K562 (cell line): ENCODE measurements around the gene CFDP1. TPM values are rescaled to one million over a fixed set of nuclear protein-coding genes. Genes with fewer than 3 reads are reported as not detected.

Experiments used
- ATAC-seq: fragments of 200-7000 bp; cut with Tn5 transposase; 3 replicates; pipeline ENCODE4 v1.9.1; 2020; ENCODE audit warnings: moderate library complexity
- BruUV-seq: library from RNA; stranded (reverse); fragments of 400-500 nt; replicated peaks from 2 replicates; lab custom pipeline; 2021; lab: Mats Ljungman, UMichigan
- CTCF ChIA-PET: fragments of 300-600 bp; formaldehyde crosslinking; extraction: SDS; loops from one replicate; lab custom pipeline; 2021; ENCODE audit warnings: low intra/inter-chr PET ratio; lab: Yijun Ruan, JAX
- POLR2A ChIA-PET: fragments of 300-600, 350-650 bp; sonication (Branson Sonifier 250); formaldehyde crosslinking; extraction: SDS; loops from one replicate; lab custom pipeline; 2021; ENCODE audit warnings: antibody characterized with exemption, inconsistent platforms; lab: Yijun Ruan, JAX
- DNase-seq, 4 experiments: peaks; one replicate each; pipeline versions ENCODE4 v3.0.0 to v3.0.0-alpha.2; 2011 to 2018; ENCODE audit warnings: low spot score in 3 of 4, mixed read lengths in 3 of 4; ENCODE audit errors: extremely low read depth in 1 of 4
- FAIRE-seq: peaks from 2 replicates; lab custom pipeline; 2011; peaks lifted over from hg19 to GRCh38; lab: Jason Lieb, UNC
- H2AFZ ChIP-seq: 2 replicates; pipeline ENCODE4 v1.6.0; 2011; ENCODE audit warnings: low read depth, low read length, control low read depth, inconsistent platforms
- H3K27ac ChIP-seq: fragments of 200-600 bp; 3 replicates; pipeline ENCODE4 v1.8.0; 2011; ENCODE audit warnings: low read depth, mild to moderate bottlenecking, control low read depth, inconsistent platforms, low read length, moderate library complexity, mixed read lengths; ENCODE audit errors: extremely low read depth
- H3K27me3 ChIP-seq, 2 experiments: fragments of 300-600 bp in 1 of 2; 2 replicates in 1 of 2; 3 replicates in 1 of 2; pipeline versions ENCODE4 v1.6.0 to v1.8.0; 2011; ENCODE audit warnings: inconsistent platforms in 2 of 2, low read length in 2 of 2, mild to moderate bottlenecking in 1 of 2, mixed read lengths in 1 of 2, moderate library complexity in 1 of 2; ENCODE audit not compliant: control insufficient read depth in 2 of 2, insufficient read depth in 2 of 2
- H3K36me3 ChIP-seq: fragments of 300-600 bp; 3 replicates; pipeline ENCODE4 v1.8.0; 2011; ENCODE audit warnings: mild to moderate bottlenecking, low read length, inconsistent platforms; ENCODE audit not compliant: control insufficient read depth, insufficient read depth
- H3K4me1 ChIP-seq, 2 experiments: fragments of 200-600 bp in 1 of 2; replicated peaks in 1 of 2; 2 replicates in 1 of 2; 3 replicates in 1 of 2; pipeline versions ENCODE4 v1.5.1 to v1.8.0; 2011; ENCODE audit warnings: inconsistent platforms in 2 of 2, low read length in 2 of 2, mild to moderate bottlenecking in 1 of 2, mixed read lengths in 1 of 2, moderate library complexity in 1 of 2; ENCODE audit not compliant: control insufficient read depth in 2 of 2, insufficient read depth in 2 of 2
- H3K4me2 ChIP-seq: 2 replicates; pipeline ENCODE4 v1.6.1; 2011; ENCODE audit warnings: low read length, control low read depth, inconsistent platforms, mixed read lengths; ENCODE audit not compliant: insufficient read depth
- H3K4me3 ChIP-seq: fragments of 200-600 bp; sonication (generic), shearing (Covaris generic); 2 replicates; pipeline ENCODE4 v1.5.1; 2016; ENCODE audit warnings: control low read depth, inconsistent platforms
- H3K79me2 ChIP-seq: fragments of 200-600 bp; 3 replicates; pipeline ENCODE4 v1.8.0; 2011; ENCODE audit warnings: low read length, inconsistent platforms; ENCODE audit not compliant: control insufficient read depth, insufficient read depth
- H3K9ac ChIP-seq, 2 experiments: 2 replicates each; pipeline versions ENCODE4 v1.6.0 to v1.6.1; 2011; ENCODE audit warnings: low read depth in 2 of 2, low read length in 2 of 2, control low read depth in 1 of 2, inconsistent platforms in 1 of 2, mild to moderate bottlenecking in 1 of 2, mixed read lengths in 1 of 2; ENCODE audit not compliant: insufficient read depth in 1 of 2
- H3K9me1 ChIP-seq: one replicate; pipeline ENCODE4 v1.6.0; 2011; ENCODE audit warnings: inconsistent platforms, mild to moderate bottlenecking, low read length, moderate library complexity; ENCODE audit not compliant: control insufficient read depth, insufficient read depth
- H3K9me3 ChIP-seq: replicated peaks from 2 replicates; pipeline ENCODE4 v1.5.1; 2011; ENCODE audit warnings: low read depth, low read length, inconsistent platforms; ENCODE audit not compliant: control insufficient read depth, insufficient read depth
- H4K20me1 ChIP-seq: replicated peaks from 2 replicates; pipeline ENCODE4 v1.6.1; 2011; ENCODE audit warnings: low read length, inconsistent platforms, mixed read lengths; ENCODE audit not compliant: control insufficient read depth, insufficient read depth
- HMGXB4 ChIP-seq: sonication (generic); formaldehyde crosslinking; IDR thresholded peaks from 2 replicates; pipeline ENCODE4 v1.8.1; 2023; ENCODE audit warnings: mild to moderate bottlenecking, missing genetic modification reagents
- IFI16 ChIP-seq: fragments of 250-450 bp; sonication (Bioruptor Pico); IDR thresholded peaks from 2 replicates; pipeline ENCODE4 v2.1.2; 2022; ENCODE audit warnings: mild to moderate bottlenecking, inconsistent platforms
- ILF3 ChIP-seq: fragments of 450-650 bp; IDR thresholded peaks from 2 replicates; pipeline ENCODE4 v1.6.1; 2018; ENCODE audit warnings: antibody characterized with exemption, mild to moderate bottlenecking, moderate library complexity, borderline replicate concordance
- RCOR1 ChIP-seq, 2 experiments: IDR thresholded peaks; 2 replicates each; pipeline ENCODE4 v1.6.1; 2012; ENCODE audit warnings: low read depth in 2 of 2, low read length in 2 of 2, borderline replicate concordance in 1 of 2, improper control_type of control experiment in 1 of 2
- TSC22D4 ChIP-seq: fragments of 450-650 bp; IDR thresholded peaks from 2 replicates; pipeline ENCODE4 v1.6.1; 2016; ENCODE audit warnings: missing genetic modification characterization, missing biosample characterization, control low read depth
- ZKSCAN1 ChIP-seq: fragments of 150-350 bp; IDR thresholded peaks from 2 replicates; pipeline ENCODE4 v1.6.1; 2016; ENCODE audit warnings: low read depth, low read length
- ZNF165 ChIP-seq: fragments of 250-450 bp; sonication (Bioruptor Pico); IDR thresholded peaks from 2 replicates; pipeline ENCODE4 v1.4.0; 2020; ENCODE audit warnings: borderline replicate concordance
- ZNF316 ChIP-seq: fragments of 450-650 bp; IDR thresholded peaks from 2 replicates; pipeline ENCODE4 v1.6.1; 2016
- WGBS: fragments of 100-300 bp; shearing (Covaris generic); methylation state at CpG from one replicate; pipeline ENCODE4 v1.1.6; 2016; ENCODE audit warnings: low coverage, mixed read lengths; ENCODE audit not compliant: insufficient coverage; ENCODE audit errors: missing lambda C conversion rate; 5-methylcytosine and 5-hydroxymethylcytosine counted together
- in situ Hi-C: fragments of 300-500 bp; cut with MboI; formaldehyde crosslinking; loops from 4 replicates; pipeline ENCODE4 v1.15.0; 2018; ENCODE audit warnings: inconsistent platforms, mixed read lengths
- intact Hi-C: fragments of 100-400 bp; cut with micrococcal nuclease; formaldehyde crosslinking; loops from 2 replicates; pipeline ENCODE4 v1.14.2; 2022
- polyA plus RNA-seq, 8 experiments: library from polyadenylated mRNA; depleted of rRNA in 4 of 8; stranded (reverse) in 5 of 8; unstranded in 3 of 8; fragments of >200 nt; fragmentation: Nextera tagmentation in 2 of 8; fragmentation: Illumina TruSeq in 1 of 8; extraction: Ambion mirVana in 2 of 8; extraction: Trizol in 1 of 8; gene quantifications; 2 replicates each; pipeline versions ENCODE4 v1.2.1 to v1.2.3, GENCODE V29; 2011 to 2014; ENCODE audit warnings: inconsistent platforms in 1 of 8, missing spikeins in 1 of 8
- total RNA-seq, 7 experiments: library from RNA; depleted of rRNA in 6 of 7; stranded (reverse); fragments of >200 nt in 6 of 7; fragmentation: Illumina TruSeq in 2 of 7; extraction: Trizol in 2 of 7; gene quantifications; 2 replicates each; pipeline versions ENCODE4 v1.2.1 to v1.2.3, GENCODE V29; 2011 to 2021; ENCODE audit warnings: low replicate concordance in 1 of 7
- TF ChIP-seq, protein P1 (sequence below), 2 experiments: fragments of 200-800 bp in 1 of 2; sonication (Bioruptor generic) in 1 of 2; sonication (generic) in 1 of 2; formaldehyde crosslinking in 1 of 2; IDR thresholded peaks in 1 of 2; conservative IDR thresholded peaks in 1 of 2; 2 replicates each; pipeline versions ENCODE4 v1.5.0 to v1.6.1; 2016 to 2020; ENCODE audit warnings: missing compliant biosample characterization in 1 of 2, missing genetic modification characterization in 1 of 2, missing genetic modification reagents in 1 of 2
- TF ChIP-seq, protein P2 (sequence below): fragments of 450-650 bp; formaldehyde crosslinking; conservative IDR thresholded peaks from 2 replicates; pipeline ENCODE4 v1.4.0; 2022; ENCODE audit warnings: mild to moderate bottlenecking, missing genetic modification characterization

CFDP1 gene
- total and polyA plus RNA-seq, 9 of the 15 experiments (the other 6 are each of a cell fraction or from before 2014, with no cell fraction given) = 31.5 to 78.4 (median 61.7) TPM

DNA sequence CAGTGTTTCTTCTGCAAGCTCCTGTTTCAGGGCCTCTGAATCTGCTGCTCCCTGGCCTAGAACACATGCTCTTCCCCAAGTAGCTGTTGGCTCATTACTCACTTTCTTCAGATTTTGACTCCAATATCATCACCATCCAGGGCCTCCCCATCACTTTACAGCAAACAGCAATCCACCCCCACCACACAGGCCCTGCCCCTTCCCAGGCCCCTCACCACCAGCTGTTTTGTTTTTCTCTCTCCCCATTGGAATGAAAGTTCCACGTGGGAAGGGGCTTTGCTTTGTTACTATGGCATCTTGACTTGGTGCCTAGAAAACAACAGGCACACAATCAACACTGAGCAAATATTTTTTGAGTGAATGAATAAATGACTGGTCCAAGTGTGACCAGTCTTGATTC lies 27.1 kb upstream of the CFDP1 start:
- ATAC-seq = no peak
- in situ Hi-C loops (no loop called here), intact Hi-C loops (loop anchor here (5.0 kb wide), 1 partner anchor 38 kb away; no protein-coding TSS in a partner anchor)
- no TSS peak for BruUV-seq
- DNase-seq = no peak
- no peak for FAIRE-seq
- Histone ChIP-seq H3K27ac (no peak overlapping the region), H3K4me2 (no peak overlapping the region), H3K27me3 (no peaks in the 10 kb centered on the region), H3K9ac (no peak overlapping the region), H2AFZ (no peak overlapping the region), H3K4me1 (peaks cover 3 to 9% of the 10 kb centered on the region in 2 experiments; a peak in 4 of 5 replicates), H3K9me3 (no peaks in the 10 kb centered on the region), H3K79me2 (peaks cover 69% of the 10 kb centered on the region), H3K4me3 (no peak overlapping the region), H3K36me3 (peaks cover 11% of the 10 kb centered on the region; the same call in 2 of the 3 replicates), H3K9me1 (no peaks in the 10 kb centered on the region), H4K20me1 (no peaks in the 10 kb centered on the region; the same call in 1 of the 2 replicates)
- ChIA-PET POLR2A (interaction anchor here (1.3 kb wide), 1 partner anchor 51 kb away, joined by 3 read pairs; no protein-coding TSS in a partner anchor), CTCF (interaction anchor here (0.6 kb wide), 1 partner anchor 30 kb away, joined by 3 read pairs; no protein-coding TSS in a partner anchor)
- TF ChIP-seq ZNF316 (no peak), ILF3 (no peak), TSC22D4 (tag) (no peak), HMGXB4 (no peak), ZNF165 (CRISPR knock-in tag) (no peak), ZKSCAN1 (no peak), RCOR1 (IDR thresholded peaks at IDR 0.05; ENCODE audit: borderline replicate concordance in 1 of 2, low read depth in 2 of 2, low read length in 2 of 2) (no peak), IFI16 (no peak)
- TF ChIP-seq, protein P1, sequence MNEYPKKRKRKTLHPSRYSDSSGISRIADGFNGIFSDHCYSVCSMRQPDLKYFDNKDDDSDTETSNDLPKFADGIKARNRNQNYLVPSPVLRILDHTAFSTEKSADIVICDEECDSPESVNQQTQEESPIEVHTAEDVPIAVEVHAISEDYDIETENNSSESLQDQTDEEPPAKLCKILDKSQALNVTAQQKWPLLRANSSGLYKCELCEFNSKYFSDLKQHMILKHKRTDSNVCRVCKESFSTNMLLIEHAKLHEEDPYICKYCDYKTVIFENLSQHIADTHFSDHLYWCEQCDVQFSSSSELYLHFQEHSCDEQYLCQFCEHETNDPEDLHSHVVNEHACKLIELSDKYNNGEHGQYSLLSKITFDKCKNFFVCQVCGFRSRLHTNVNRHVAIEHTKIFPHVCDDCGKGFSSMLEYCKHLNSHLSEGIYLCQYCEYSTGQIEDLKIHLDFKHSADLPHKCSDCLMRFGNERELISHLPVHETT (CRISPR knock-in tag; conservative IDR thresholded peaks at IDR 0.05 in 1 of 2, IDR thresholded peaks at IDR 0.05 in 1 of 2) = no peak
- TF ChIP-seq, protein P2, sequence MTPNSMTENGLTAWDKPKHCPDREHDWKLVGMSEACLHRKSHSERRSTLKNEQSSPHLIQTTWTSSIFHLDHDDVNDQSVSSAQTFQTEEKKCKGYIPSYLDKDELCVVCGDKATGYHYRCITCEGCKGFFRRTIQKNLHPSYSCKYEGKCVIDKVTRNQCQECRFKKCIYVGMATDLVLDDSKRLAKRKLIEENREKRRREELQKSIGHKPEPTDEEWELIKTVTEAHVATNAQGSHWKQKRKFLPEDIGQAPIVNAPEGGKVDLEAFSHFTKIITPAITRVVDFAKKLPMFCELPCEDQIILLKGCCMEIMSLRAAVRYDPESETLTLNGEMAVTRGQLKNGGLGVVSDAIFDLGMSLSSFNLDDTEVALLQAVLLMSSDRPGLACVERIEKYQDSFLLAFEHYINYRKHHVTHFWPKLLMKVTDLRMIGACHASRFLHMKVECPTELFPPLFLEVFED (CRISPR knock-in tag) = no peak
- 7% methylated on average over 1 of the region's 1 CpG for WGBS
